H1 (cell line): ENCODE data around the gene KLHL26. TPM values are rescaled to one million over a fixed set of nuclear protein-coding genes. Genes with fewer than 3 reads are reported as not detected.

ENCODE experiments used
- CTCF ChIA-PET: fragments of 300-600 bp; sonication (Branson Sonifier 250); formaldehyde crosslinking; loops from one replicate; lab custom pipeline; 2021; ENCODE audit not compliant: partially characterized antibody; lab: Charles Lee
- POLR2A ChIA-PET: fragments of 300-600 bp; sonication (Branson Sonifier 250); formaldehyde crosslinking; loops from one replicate; lab custom pipeline; 2021; ENCODE audit warnings: inconsistent platforms; ENCODE audit not compliant: partially characterized antibody; lab: Charles Lee
- DNase-seq, 2 experiments: peaks; one replicate each; pipeline versions ENCODE4 v3.0.0 to v3.0.0-alpha.2; 2010 to 2022; ENCODE audit warnings: low spot score in 2 of 2, low read depth in 1 of 2, mixed read lengths in 1 of 2
- FAIRE-seq: peaks from 2 replicates; lab custom pipeline; 2011; peaks lifted over from hg19 to GRCh38; lab: Jason Lieb, UNC
- H2AFZ ChIP-seq: 2 replicates; pipeline ENCODE4 v1.8.1; 2012; ENCODE audit warnings: low read length, inconsistent platforms
- H2AK5ac ChIP-seq: 2 replicates; pipeline ENCODE4 v1.6.1; 2013; ENCODE audit warnings: low read depth, low read length
- H2BK120ac ChIP-seq: replicated peaks from 2 replicates; pipeline ENCODE3; 2013; ENCODE audit warnings: low read depth, low read length, inconsistent platforms
- H2BK12ac ChIP-seq: 2 replicates; pipeline ENCODE4 v1.6.1; 2013; ENCODE audit warnings: low read depth, low read length
- H2BK15ac ChIP-seq: 2 replicates; pipeline ENCODE4 v1.6.1; 2013; ENCODE audit warnings: low read length
- H2BK20ac ChIP-seq: 2 replicates; pipeline ENCODE4 v1.6.1; 2013; ENCODE audit warnings: low read length
- H2BK5ac ChIP-seq: 2 replicates; pipeline ENCODE4 v1.6.1; 2013; ENCODE audit warnings: low read depth, low read length
- H3K14ac ChIP-seq: 2 replicates; pipeline ENCODE4 v1.6.1; 2013; ENCODE audit warnings: inconsistent platforms; ENCODE audit not compliant: insufficient read length
- H3K18ac ChIP-seq: 2 replicates; pipeline ENCODE4 v1.6.1; 2013; ENCODE audit warnings: low read length; ENCODE audit errors: extremely low read depth
- H3K23ac ChIP-seq: 2 replicates; pipeline ENCODE4 v1.6.1; 2013; ENCODE audit warnings: inconsistent platforms; ENCODE audit not compliant: insufficient read length
- H3K23me2 ChIP-seq: 2 replicates; pipeline ENCODE4 v1.6.1; 2013; ENCODE audit warnings: low read depth, low read length
- H3K27ac ChIP-seq: 2 replicates; pipeline ENCODE4 v1.6.1; 2011; ENCODE audit warnings: low read depth, low read length, inconsistent platforms
- H3K27me3 ChIP-seq, 4 experiments: replicated peaks in 1 of 4; 1 replicate in 1 of 4; 2 replicates in 3 of 4; pipeline versions ENCODE4 v1.6.1 to v1.8.1; 2011 to 2013; ENCODE audit warnings: low read length in 3 of 4, mild to moderate bottlenecking in 3 of 4, inconsistent platforms in 2 of 4, mixed read lengths in 2 of 4, moderate library complexity in 1 of 4; ENCODE audit not compliant: control insufficient read depth in 3 of 4, insufficient read depth in 3 of 4; ENCODE audit errors: extremely low read depth in 1 of 4
- H3K36me3 ChIP-seq, 4 experiments: 2 replicates each; pipeline versions ENCODE4 v1.6.1 to v1.8.1; 2011 to 2013; ENCODE audit warnings: mild to moderate bottlenecking in 4 of 4, low read length in 3 of 4, moderate library complexity in 2 of 4, control low read depth in 1 of 4, inconsistent platforms in 1 of 4; ENCODE audit not compliant: insufficient read depth in 4 of 4, control insufficient read depth in 2 of 4
- H3K4ac ChIP-seq: replicated peaks from 2 replicates; pipeline ENCODE3; 2013; ENCODE audit warnings: low read length, low read depth, mixed read lengths, inconsistent platforms; ENCODE audit not compliant: insufficient read length
- H3K4me1 ChIP-seq, 4 experiments: replicated peaks in 1 of 4; 1 replicate in 1 of 4; 2 replicates in 3 of 4; pipeline versions ENCODE4 v1.6.1 to v1.8.1; 2011 to 2013; ENCODE audit warnings: low read length in 3 of 4, inconsistent platforms in 2 of 4, mixed read lengths in 1 of 4; ENCODE audit not compliant: insufficient read depth in 4 of 4, control insufficient read depth in 3 of 4
- H3K4me2 ChIP-seq, 2 experiments: 2 replicates each; pipeline versions ENCODE4 v1.6.1 to v1.8.1; 2011 to 2013; ENCODE audit warnings: low read depth in 2 of 2, low read length in 2 of 2, control low read depth in 1 of 2, inconsistent platforms in 1 of 2, mild to moderate bottlenecking in 1 of 2; ENCODE audit not compliant: insufficient read depth in 1 of 2
- H3K4me3 ChIP-seq, 4 experiments: fragments of 200-600, 300-600 bp in 1 of 4; sonication (generic), shearing (Covaris generic), sonication (Bioruptor Twin) in 1 of 4; 2 replicates each; pipeline versions ENCODE4 v1.5.1 to v1.8.1; 2011 to 2016; ENCODE audit warnings: low read length in 4 of 4, low read depth in 3 of 4, control low read depth in 2 of 4, inconsistent platforms in 2 of 4, mild to moderate bottlenecking in 2 of 4, mixed read lengths in 1 of 4, moderate library complexity in 1 of 4; ENCODE audit not compliant: insufficient read depth in 2 of 4; ENCODE audit errors: extremely low read depth in 1 of 4
- H3K56ac ChIP-seq: replicated peaks from 2 replicates; pipeline ENCODE3; 2013; ENCODE audit warnings: low read depth, mild to moderate bottlenecking, mixed read lengths, low read length, inconsistent platforms; ENCODE audit not compliant: insufficient read length
- H3K79me1 ChIP-seq: 2 replicates; pipeline ENCODE4 v1.6.1; 2013; ENCODE audit warnings: low read depth, low read length, control low read depth
- H3K79me2 ChIP-seq, 2 experiments: 2 replicates each; pipeline versions ENCODE4 v1.6.1 to v1.8.1; 2012 to 2013; ENCODE audit warnings: low read length in 2 of 2, mild to moderate bottlenecking in 2 of 2, inconsistent platforms in 1 of 2; ENCODE audit not compliant: insufficient read depth in 2 of 2, control insufficient read depth in 1 of 2
- H3K9ac ChIP-seq, 4 experiments: replicated peaks in 1 of 4; 1 replicate in 1 of 4; 2 replicates in 3 of 4; pipeline versions ENCODE4 v1.6.1 to v1.8.1; 2011 to 2013; ENCODE audit warnings: low read depth in 3 of 4, low read length in 3 of 4, control low read depth in 2 of 4, mild to moderate bottlenecking in 2 of 4, moderate library complexity in 2 of 4, inconsistent platforms in 1 of 4; ENCODE audit errors: extremely low read depth in 1 of 4
- H3K9me3 ChIP-seq, 2 experiments: 2 replicates each; pipeline versions ENCODE4 v1.6.1 to v1.8.1; 2012 to 2013; ENCODE audit warnings: mild to moderate bottlenecking in 2 of 2, moderate library complexity in 2 of 2, control low read depth in 1 of 2, inconsistent platforms in 1 of 2, low read depth in 1 of 2, low read length in 1 of 2, mixed read lengths in 1 of 2; ENCODE audit not compliant: insufficient read depth in 2 of 2
- H4K20me1 ChIP-seq, 2 experiments: replicated peaks in 1 of 2; 2 replicates each; pipeline versions ENCODE3 to v1.8.1; 2011 to 2013; ENCODE audit warnings: inconsistent platforms in 2 of 2, low read length in 2 of 2, mild to moderate bottlenecking in 1 of 2; ENCODE audit not compliant: insufficient read depth in 2 of 2, control insufficient read depth in 1 of 2
- H4K5ac ChIP-seq: 2 replicates; pipeline ENCODE4 v1.6.1; 2013; ENCODE audit warnings: low read length, low read depth, mixed read lengths, inconsistent platforms; ENCODE audit not compliant: insufficient read length
- H4K8ac ChIP-seq: 2 replicates; pipeline ENCODE4 v1.8.0; 2013; ENCODE audit warnings: mild to moderate bottlenecking, moderate library complexity, low read length, inconsistent platforms; ENCODE audit not compliant: insufficient read depth; ENCODE audit errors: extremely low read depth
- H4K91ac ChIP-seq: replicated peaks from 2 replicates; pipeline ENCODE3; 2013; ENCODE audit warnings: low read length, mixed read lengths, inconsistent platforms; ENCODE audit not compliant: insufficient read length
- ATF2 ChIP-seq: IDR thresholded peaks from 2 replicates; pipeline ENCODE4 v1.6.1; 2012; ENCODE audit warnings: low read length, inconsistent platforms
- EZH2 ChIP-seq: fragments of 200-600 bp; sonication (generic); IDR thresholded peaks from 2 replicates; pipeline ENCODE4 v1.7.1; 2012; ENCODE audit warnings: low read depth, mild to moderate bottlenecking, moderate library complexity, low read length, inconsistent platforms; ENCODE audit not compliant: severe bottlenecking
- JUN ChIP-seq: IDR thresholded peaks from 2 replicates; pipeline ENCODE4 v1.6.1; 2011; ENCODE audit warnings: low read depth, mild to moderate bottlenecking, improper control_type of control experiment, low read length
- KDM1A ChIP-seq: fragments of 200-600, 300-600 bp; sonication (generic); IDR thresholded peaks from 2 replicates; pipeline ENCODE4 v1.7.1; 2016; ENCODE audit warnings: mild to moderate bottlenecking, low read length, borderline replicate concordance
- NANOG ChIP-seq: IDR thresholded peaks from 2 replicates; pipeline ENCODE4 v1.6.1; 2011; ENCODE audit warnings: low read length, low read depth, mild to moderate bottlenecking, inconsistent platforms; ENCODE audit not compliant: insufficient read depth, poor library complexity, severe bottlenecking
- POLR2A ChIP-seq, 2 experiments: IDR thresholded peaks; 1 replicate in 1 of 2; 2 replicates in 1 of 2; pipeline ENCODE4 v1.6.1; 2011; ENCODE audit warnings: low read depth in 2 of 2, low read length in 2 of 2, mild to moderate bottlenecking in 2 of 2; ENCODE audit errors: control extremely low read depth in 1 of 2
- POU5F1 ChIP-seq: IDR thresholded peaks from 2 replicates; pipeline ENCODE4 v1.6.1; 2011; ENCODE audit warnings: low read depth, mild to moderate bottlenecking, low read length, moderate library complexity
- SIN3A ChIP-seq, 2 experiments: IDR thresholded peaks in 1 of 2; conservative IDR thresholded peaks in 1 of 2; 2 replicates each; pipeline ENCODE4 v1.6.1; 2011 to 2012; ENCODE audit warnings: low read length in 2 of 2, improper control_type of control experiment in 1 of 2, low read depth in 1 of 2, mild to moderate bottlenecking in 1 of 2
- SIRT6 ChIP-seq: IDR thresholded peaks from one replicate; pipeline ENCODE4 v1.7.1; 2012; ENCODE audit warnings: low read length, inconsistent platforms
- TEAD4 ChIP-seq: IDR thresholded peaks from 2 replicates; pipeline ENCODE4 v1.6.1; 2012; ENCODE audit warnings: low read depth, low read length, inconsistent platforms, mixed read lengths
- WGBS, 2 experiments: shearing (Covaris generic) in 1 of 2; methylation state at CpG; one replicate each; pipeline versions ENCODE4 v1.1.6 to v1.1.7; 2013 to 2015; ENCODE audit warnings: low lambda C conversion rate in 2 of 2, mixed read lengths in 2 of 2, inconsistent platforms in 1 of 2, low coverage in 1 of 2, missing lambda C conversion rate in 1 of 2; ENCODE audit not compliant: insufficient replicate concordance in 2 of 2, insufficient coverage in 1 of 2, insufficient read length in 1 of 2; ENCODE audit errors: extremely low coverage in 1 of 2, missing lambda C conversion rate in 1 of 2; 5-methylcytosine and 5-hydroxymethylcytosine counted together
- polyA plus RNA-seq, 7 experiments: library from polyadenylated mRNA; depleted of rRNA in 3 of 7; stranded (reverse) in 5 of 7; unstranded in 2 of 7; fragments of >200 nt in 5 of 7; fragments of 200-250 nt in 2 of 7; gene quantifications; 1 replicate in 5 of 7; 2 replicates in 1 of 7; 4 replicates in 1 of 7; pipeline versions ENCODE4 v1.2.1 to v1.2.3, GENCODE V29; 2011 to 2013; ENCODE audit warnings: missing spikeins in 2 of 7, mixed read lengths in 2 of 7
- total RNA-seq: library from RNA; stranded (reverse); fragmentation: NEBNext Ultra II Directional; extraction: Animal tissue kit (Norgen Biotek cat#: 25700); gene quantifications from 2 replicates; pipeline ENCODE4 v1.2.1, GENCODE V29; 2021

The KLHL26 gene
- total and polyA plus RNA-seq, 2 of the 8 experiments (the other 6 are each of a cell fraction or from before 2014, with no cell fraction given), result 2.2 to 8.8 TPM

GRCh38 chr19:18639706-18640243, 2.9 kb downstream of the KLHL26 start:
- CTCF ChIA-PET, result interaction anchor here (0.6 to 1.3 kb wide), 6 partner anchors 9 to 275 kb away, joined by 3 to 5 read pairs (median 3); no protein-coding TSS in a partner anchor
- POLR2A ChIA-PET, result interaction anchor here (0.6 to 1.3 kb wide), 5 partner anchors 8 to 18 kb away, joined by 3 to 5 read pairs (median 3); no protein-coding TSS in a partner anchor
- no peak for FAIRE-seq
- H3K4me2 ChIP-seq, result no peak overlapping the region
- no peak overlapping the region for H2BK5ac ChIP-seq
- no peak overlapping the region for H2BK12ac ChIP-seq
- H3K9me3 ChIP-seq, result no peaks in the 10 kb centered on the region
- no peak overlapping the region for H4K5ac ChIP-seq
- peaks cover 8% of the 10 kb centered on the region; the same call in 1 of the 2 replicates for H3K23me2 ChIP-seq
- H4K91ac ChIP-seq, result no peak overlapping the region
- no peak overlapping the region for H3K56ac ChIP-seq
- H3K36me3 ChIP-seq, result no peaks in the 10 kb centered on the region
- no peak overlapping the region for H2AFZ ChIP-seq
- no peak overlapping the region for H3K23ac ChIP-seq
- no peak overlapping the region for H3K9ac ChIP-seq
- no peak overlapping the region for H2AK5ac ChIP-seq
- H2BK15ac ChIP-seq, result no peak overlapping the region
- H2BK20ac ChIP-seq, result no peak overlapping the region
- DNase-seq, result no peak
- H4K8ac ChIP-seq, result no peak overlapping the region
- peaks cover 10% of the 10 kb centered on the region for H3K79me1 ChIP-seq
- WGBS, 2 experiments, result 87% methylated on average over 8 of the region's 8 CpGs; no CpG with 5 or more reads in 1 of the 2 experiments
- no peak overlapping the region for H3K4ac ChIP-seq
- peaks cover 4 to 14% (median 6%) of the 10 kb centered on the region in 4 experiments for H3K4me1 ChIP-seq
- no peak overlapping the region for H3K27ac ChIP-seq
- peaks cover 0 to 9% of the 10 kb centered on the region in 2 experiments for H4K20me1 ChIP-seq
- peaks cover 0 to 8% (median 4%) of the 10 kb centered on the region in 4 experiments; a peak in 4 of 7 replicates for H3K27me3 ChIP-seq
- peaks cover 4 to 10% of the 10 kb centered on the region in 2 experiments for H3K79me2 ChIP-seq
- no peak overlapping the region for H3K4me3 ChIP-seq
- H3K18ac ChIP-seq, result no peak overlapping the region
- H2BK120ac ChIP-seq, result no peak overlapping the region
- H3K14ac ChIP-seq, result no peak overlapping the region
- TF ChIP-seq KDM1A (no peak), POU5F1 (no peak), NANOG (no peak), SIRT6 (no peak), SIN3A (conservative IDR thresholded peaks at IDR 0.05 in 1 of 2, IDR thresholded peaks at IDR 0.05 in 1 of 2; ENCODE audit: low read depth in 1 of 2, low read length in 2 of 2) (no peak), TEAD4 (no peak), JUN (no peak), ATF2 (no peak), EZH2 (no peak), POLR2A (IDR thresholded peaks at IDR 0.05; ENCODE audit: control extremely low read depth in 1 of 2, low read depth in 2 of 2, low read length in 2 of 2) (no peak)
